Activated CD4-positive, alpha-beta T cell treated with anti-CD3 and anti-CD28 coated beads for 1 hour (primary cell): Measurements from ENCODE around the gene CASS4.
"Not testable (repeated sequence)": the region's sequence is repeated elsewhere in the genome, so short reads cannot be mapped to it uniquely, and the experiment has no call there.

Source experiments
- DNase-seq: peaks from one replicate; pipeline ENCODE4 v3.0.0-alpha.2; 2020

The CASS4 gene, protein sequence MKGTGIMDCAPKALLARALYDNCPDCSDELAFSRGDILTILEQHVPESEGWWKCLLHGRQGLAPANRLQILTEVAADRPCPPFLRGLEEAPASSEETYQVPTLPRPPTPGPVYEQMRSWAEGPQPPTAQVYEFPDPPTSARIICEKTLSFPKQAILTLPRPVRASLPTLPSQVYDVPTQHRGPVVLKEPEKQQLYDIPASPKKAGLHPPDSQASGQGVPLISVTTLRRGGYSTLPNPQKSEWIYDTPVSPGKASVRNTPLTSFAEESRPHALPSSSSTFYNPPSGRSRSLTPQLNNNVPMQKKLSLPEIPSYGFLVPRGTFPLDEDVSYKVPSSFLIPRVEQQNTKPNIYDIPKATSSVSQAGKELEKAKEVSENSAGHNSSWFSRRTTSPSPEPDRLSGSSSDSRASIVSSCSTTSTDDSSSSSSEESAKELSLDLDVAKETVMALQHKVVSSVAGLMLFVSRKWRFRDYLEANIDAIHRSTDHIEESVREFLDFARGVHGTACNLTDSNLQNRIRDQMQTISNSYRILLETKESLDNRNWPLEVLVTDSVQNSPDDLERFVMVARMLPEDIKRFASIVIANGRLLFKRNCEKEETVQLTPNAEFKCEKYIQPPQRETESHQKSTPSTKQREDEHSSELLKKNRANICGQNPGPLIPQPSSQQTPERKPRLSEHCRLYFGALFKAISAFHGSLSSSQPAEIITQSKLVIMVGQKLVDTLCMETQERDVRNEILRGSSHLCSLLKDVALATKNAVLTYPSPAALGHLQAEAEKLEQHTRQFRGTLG

DNA sequence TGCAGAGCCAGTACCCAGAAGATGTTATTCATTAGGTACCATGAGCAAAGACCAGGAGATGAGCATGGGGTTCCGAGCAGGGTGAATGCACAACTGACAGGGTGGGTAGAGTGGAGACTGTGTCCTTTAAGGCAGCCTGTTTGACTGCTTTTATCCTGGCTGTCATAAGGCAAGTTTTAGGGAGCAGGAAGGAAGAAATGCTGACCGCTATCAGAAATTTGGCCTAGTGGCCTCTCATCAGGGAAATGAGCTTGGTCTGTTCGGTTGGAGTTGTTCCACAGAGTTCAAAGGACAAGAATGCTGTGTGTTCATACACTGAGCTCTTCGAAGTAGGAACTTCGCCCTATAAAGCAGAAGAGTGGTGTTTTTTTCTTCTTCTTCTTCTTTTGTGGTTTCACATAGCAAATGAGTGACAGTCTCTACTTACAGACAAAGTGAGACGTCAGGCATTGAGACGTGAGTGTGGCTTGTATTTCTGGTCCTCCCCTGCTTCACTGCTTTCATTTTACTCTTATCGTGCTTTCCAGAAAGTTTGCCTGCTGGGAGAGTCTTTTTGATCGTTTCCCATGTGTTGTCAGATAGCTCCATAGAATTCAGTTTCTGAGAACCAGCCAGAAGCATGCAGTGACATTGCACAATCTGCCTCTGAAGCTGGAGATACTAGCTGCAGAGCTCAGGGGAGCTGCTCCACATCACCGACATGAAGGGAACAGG is at the start of gene CASS4:
CASS4 (plus strand) TSS at position 502 of the 714 bp plus-strand sequence; CDS start at position 701, 199 bp downstream.
- DNase-seq = no peak

DNA sequence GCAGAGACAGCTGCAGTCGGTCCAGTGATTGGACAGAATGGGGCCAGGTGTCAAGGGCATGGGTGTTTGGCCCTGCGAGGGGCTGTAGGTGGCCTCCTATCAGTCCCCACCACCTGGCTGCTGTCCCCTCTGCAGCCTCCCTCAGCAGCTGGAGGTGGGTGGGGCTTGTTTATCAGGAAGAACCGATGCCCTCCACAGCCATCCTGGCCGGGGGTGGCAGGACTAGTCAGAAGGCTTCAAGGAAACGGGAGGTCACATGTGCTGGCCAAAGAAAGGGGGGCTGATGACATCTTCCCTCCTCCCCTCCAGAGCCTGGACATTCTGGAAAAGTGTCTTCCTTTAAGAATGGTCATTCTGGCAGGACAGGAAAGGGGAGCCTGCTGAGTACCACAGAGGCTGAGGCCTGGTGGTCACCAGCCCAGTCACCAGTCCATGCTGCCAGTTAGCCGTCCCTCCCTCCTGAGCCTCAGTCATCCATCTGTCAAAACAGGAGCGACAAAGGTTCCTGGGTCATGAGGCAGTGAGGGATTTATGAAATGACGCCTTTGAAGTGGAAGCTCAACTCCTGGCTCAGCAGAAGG is 49.1 kb upstream of the CASS4 start:
- DNase-seq = no peak

DNA sequence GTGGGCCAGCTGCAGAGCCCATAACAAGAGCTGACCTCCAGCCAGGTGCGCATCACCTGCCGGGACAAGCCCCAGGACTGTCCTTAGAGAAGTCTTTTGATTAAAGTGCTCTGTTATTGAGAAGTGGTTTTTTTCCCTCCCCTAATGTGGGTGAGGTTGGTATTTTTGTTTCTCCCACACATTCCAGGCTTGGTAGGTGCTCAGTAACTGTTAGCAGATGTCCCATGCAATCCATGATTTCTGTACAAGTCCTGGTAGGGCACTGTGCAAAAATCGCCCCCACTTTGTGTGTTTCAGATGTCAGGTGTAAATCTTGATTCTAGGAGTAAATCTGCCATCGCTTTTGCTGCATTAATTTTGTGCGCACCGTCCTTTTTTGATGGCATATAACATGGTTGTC is 48.6 kb upstream of the CASS4 start:
- DNase-seq = no peak

DNA sequence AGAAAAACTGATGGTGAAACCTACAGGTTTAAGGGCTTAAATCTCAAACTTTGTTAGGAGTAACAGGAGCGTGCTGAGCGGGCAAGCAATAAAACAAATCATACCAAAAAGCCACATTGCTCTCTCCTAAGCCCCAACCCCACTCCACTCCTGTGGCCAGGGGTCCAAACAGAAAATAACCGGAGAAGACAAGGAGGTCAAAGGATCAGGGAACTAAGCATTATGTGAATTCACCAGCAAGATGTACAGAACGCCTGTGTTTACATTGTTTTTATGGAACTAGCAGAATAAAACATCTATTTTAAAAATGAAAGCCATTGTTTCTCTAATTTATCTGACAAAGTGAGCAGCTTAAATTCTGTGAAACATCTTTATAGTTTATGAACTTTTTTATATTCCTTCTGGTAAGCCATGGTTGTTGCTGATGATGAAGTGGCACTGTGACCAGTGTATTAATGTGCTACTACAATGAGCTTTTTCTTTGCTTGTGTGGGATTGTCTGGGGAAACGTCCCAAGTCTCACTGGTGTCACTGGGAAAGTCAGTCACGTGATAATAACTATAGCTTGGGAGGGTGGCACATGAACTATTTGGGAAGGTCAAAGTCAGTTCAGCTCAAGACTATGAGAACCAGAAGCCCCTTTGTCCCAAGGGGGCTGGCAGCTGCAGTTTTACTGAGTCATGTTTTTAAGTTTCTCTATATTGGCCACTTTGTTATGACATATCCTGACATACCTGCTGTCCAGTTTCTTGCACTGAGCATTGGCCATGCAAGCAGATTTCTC is 43.5 kb upstream of the CASS4 start:
- no peak for DNase-seq

DNA sequence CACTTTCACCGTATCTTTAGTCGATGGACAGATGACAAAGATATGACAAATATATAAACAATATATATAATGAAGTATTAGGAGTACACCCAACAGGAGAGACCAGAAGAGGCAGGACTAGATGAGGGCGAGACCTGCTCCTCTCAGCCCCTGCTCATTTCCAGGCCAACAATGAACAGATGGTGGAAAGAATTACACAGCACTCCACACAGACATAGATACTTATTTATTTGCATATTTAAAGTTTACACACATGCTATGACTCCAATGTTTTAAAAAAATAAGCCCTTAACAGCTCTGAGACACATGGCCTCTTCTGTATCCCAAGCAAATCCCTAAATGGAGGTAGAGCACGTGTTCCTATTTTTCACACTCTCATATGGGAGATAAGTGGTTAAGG is 42.9 kb upstream of the CASS4 start:
- DNase-seq = no peak

DNA sequence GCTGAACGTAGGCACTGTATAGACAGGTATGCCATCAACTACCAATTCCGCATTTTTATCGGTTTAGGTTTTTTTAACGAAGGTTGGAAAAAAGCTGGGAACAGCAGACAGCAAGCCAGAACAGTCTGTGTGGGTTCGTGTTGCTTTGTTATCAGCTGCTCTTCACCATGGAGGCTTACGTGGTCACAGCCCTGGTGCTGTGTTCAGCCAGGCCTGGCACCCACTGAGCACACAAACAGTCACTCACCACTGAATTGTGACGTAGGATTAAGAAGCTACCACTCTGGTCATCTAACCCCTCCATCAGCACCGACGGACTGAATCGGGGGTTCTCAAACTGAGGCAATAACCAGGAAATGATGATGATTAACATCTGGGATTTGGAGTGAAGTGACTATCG is 40.1 kb upstream of the CASS4 start:
- DNase-seq = no peak

DNA sequence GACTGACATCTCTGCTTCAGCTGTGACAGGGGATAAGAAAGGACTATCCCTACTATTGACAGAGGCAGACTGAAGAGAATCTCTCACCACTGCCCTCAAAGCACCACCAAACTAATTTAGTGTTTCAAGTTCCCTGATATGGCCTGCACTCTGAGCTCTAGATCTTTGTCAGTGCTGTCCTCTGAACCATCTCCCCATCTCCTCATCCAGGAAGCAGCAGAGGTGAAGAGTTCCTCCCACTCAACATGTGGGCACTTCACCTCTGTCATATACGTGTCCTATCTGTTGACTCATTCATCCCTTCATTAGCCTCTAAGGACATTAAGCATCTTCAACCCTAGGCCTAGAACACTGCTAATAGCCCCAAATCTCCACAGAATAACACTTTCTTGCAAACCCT is 39.2 kb upstream of the CASS4 start:
- DNase-seq = no peak

DNA sequence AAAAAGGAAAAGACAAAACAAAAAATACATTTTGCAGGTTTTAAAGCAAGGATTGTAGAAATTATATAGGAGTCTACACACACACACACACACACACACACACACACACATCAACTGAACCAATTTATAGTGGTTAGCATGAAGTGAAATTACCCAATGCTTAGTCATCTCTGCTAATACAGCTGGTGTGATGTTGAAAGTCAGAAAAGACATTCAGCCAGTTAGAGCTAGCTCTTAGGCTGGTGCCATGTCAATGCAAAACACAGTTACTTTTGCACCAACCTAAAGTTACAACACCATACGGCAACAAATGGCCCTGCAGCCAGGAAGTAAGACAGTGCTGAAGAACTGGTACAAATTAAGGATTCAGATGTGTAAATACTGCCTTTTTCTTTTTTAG is 38.1 kb upstream of the CASS4 start:
- no peak for DNase-seq

DNA sequence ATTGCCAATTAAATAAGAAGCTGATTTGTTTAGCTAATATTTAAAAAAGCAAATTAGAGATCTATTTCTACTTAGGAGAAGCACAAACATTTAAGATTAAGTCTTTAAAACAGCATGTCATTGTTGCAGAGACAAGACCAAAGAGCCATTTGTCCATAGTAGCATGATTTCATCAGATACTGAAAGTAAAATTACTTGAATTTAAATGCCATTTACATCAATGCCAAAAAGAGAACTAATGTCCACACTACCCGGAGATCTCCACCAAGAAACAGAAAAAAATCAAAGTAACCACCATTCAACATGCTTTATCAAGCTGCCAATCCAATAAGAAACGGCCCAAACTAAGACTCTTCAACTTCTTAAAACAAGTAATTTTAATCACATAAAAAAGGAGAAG is 35.7 kb upstream of the CASS4 start:
- no peak for DNase-seq

DNA sequence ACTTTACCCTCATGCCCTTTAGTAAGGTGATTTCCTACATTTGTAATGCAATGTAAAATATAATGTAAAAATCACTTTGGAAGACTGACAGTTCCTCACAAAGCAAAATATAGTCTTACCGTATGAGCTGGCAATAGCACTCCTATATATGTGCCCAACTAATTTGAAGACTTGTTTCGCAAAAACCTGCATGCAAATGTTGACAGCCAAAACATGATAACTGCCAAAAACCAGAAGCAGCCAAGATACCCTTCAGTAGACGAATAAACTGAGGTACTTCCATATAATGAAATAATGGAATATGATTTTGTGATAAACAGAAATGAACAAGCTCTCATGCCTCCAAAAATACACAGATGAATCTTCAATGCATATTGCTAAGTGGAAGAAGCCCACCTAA is 33.7 kb upstream of the CASS4 start:
- DNase-seq = no peak

DNA sequence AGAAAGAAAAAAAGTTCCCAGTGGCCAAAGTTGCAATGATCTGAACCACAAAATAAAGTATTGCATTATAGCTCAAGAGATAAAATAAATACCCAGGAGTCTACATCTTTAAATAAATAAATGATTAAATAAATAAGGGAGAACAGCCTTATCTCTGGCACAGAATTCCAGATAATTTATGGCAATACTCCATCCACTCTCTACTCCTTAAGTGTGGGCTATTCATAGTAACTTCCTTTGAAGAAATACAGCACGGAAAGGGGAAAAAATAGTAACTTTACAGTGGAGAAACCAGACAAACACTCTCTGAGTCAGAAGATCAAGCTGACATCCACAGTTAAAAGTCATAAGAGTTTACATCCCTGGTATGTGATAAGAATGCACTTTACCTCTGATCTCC is 31.7 kb upstream of the CASS4 start:
- DNase-seq = no peak

DNA sequence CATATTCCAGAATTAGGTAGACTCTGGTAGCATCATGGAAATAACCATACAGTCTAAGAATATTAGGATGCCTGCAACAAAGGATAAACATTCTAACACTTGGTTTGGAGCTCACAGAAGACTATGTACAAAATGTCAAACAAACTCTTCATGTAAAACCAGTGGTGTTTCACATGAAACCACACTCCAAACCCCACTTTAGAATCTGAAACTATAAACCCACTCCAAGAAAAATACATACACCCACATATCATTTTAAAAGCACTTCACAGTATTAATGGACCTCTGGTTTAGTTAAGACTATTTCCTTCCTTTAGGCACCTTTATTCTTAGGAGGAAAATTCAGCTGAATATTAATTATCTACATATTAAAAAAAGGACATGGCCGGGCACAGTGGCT is 30.6 kb upstream of the CASS4 start:
- no peak for DNase-seq

DNA sequence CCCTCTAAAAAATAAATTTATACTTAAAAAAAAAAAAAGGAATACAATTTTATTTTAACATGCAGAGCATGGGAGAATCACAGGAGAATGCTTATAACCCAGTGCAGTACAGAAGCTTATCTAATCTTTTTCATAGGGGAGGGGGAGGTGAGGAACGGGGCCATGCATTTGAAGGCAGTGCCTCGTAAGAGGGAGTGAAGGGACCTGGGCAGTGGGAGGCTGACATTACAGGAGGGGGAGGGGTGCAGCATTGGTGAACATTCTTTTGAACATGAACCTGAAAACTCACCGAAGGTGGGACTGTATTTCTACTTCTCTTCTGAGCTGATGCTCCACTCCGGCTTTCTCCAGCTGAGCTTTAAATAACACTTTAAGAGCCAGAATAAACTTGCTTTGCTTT is 29.4 kb upstream of the CASS4 start:
- DNase-seq = no peak

DNA sequence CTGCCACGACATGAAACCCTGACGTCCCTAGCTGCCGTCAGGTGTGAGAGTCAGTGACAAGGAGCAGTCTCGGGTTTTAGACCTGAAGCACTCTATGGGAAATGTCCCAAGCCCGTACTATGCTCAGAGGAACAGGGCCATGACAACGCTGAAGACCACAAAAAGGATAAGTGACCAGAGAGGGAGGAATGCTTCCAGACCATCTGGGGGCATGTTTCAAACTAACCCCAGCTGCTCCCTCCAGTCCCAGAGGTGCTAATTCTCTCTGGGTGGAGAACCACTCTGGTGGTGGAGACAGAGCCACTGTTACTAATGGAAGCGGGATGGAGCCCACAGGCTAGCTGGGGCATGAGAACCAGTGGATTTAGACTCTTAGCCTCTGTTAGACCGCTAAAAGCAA is 28.7 kb upstream of the CASS4 start:
- DNase-seq = no peak

DNA sequence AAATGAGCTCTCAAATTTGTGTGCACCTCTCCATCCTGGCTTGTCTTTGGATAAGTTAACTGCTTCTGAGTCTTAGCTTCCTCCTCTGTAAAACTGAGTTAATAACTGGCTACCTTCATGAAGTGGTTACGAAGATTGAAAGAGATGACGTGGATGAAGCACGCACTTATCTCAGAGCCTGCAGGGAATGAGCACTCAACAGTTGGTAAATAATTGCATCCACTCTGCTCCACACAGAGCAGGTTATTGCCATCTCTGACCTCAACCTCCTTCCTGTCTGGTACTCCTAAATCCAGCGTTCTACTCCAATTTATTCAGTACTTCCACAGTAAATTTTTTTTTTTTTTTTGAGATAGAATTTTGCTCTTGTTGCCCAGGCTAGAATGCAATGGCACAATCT is 26.9 kb upstream of the CASS4 start:
- DNase-seq = no peak

DNA sequence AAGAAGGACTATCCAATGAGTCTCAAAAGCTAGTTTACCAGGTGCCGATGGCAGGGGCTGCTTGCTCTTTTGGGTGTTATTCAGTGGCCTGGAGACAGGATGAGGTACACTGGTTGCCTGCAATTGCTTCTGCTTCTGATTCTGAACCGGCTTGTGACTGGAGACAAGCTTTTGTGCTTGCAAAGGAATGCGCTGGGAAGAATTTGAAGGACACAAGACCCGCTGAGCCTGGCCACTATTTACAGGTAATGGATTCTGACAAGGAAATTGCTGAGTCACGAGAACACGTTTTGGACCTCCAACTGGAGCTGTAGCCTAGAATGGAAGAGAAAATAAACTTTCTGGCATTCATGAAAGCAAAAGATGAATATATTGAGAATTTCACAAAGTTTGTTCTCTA is 25.8 kb upstream of the CASS4 start:
- no peak for DNase-seq

DNA sequence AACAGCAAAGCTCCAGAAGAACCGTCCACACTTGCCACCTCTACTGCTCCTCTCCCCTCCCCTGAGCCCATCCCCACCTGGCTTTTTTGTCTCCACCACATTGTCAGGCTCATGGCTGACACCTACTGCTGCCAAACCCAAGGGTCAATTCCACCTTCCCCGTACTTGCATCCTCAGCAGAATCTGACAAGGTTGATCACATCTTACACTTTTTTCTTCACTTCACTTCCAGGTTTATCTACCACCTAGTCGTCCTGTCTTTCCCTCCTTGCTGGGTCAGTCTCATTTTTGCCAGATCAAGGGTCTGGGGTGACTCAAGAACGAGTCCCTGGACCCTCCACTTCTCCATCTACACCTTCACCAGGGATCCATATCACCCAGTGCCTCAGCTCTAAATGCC is 23.2 kb upstream of the CASS4 start:
- no peak for DNase-seq

DNA sequence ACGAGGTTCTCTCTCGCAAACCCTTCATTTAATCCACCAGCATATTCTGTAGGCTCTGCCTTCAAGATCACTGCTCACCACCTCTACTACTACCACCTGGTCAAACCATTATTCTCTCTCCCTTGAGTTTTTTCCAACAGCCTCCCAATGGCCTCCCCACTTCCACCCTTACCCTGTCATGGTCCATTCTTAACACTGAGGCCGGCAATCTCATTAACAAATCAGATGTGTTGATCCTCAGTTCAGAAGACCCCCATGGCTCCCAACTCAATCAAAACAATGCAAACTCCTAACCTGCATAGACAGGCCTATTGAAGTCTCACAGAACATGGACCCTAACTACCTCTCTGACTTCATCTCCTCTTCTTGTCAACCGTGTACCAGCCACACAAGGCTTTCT is 22.3 kb upstream of the CASS4 start:
- no peak for DNase-seq

DNA sequence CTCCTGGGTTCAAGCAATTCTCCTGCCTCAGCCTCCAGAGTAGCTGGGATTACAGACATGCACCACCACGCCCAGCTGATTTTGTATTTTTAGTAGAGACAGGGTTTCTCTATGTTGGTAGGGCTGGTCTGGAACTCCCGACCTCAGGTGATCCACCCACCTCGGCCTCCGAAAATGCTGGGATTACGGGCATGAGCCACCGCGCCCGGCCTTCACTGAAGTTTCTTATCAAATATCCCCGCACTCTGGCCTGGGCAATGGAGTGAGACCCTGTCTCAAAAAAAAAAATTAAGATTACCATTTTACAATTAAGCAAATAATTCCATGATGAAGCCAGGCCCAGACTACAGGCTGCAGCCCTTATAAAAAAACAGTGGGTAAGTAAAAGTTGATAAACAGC is 21.7 kb upstream of the CASS4 start:
- not testable (repeated sequence) for DNase-seq

DNA sequence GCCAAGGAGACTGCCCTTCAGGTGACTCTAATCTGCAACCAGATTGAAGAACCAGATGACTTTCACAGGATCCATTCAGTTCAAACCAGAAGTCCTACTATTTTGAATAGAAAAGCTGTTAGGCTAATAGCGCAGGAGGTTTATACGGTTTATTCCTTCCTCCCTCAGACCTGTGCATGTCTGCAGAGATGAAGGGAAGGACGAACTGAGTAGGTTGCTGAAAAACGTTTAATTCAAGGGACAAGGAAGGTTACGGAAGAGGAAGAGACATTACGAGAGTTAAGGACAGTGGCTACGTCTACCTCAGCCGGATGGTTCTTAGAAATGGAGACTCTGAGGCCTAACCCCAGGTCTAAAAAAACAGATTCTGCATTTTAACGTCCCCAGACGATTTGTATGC is 21.0 kb upstream of the CASS4 start:
- DNase-seq = no peak

DNA sequence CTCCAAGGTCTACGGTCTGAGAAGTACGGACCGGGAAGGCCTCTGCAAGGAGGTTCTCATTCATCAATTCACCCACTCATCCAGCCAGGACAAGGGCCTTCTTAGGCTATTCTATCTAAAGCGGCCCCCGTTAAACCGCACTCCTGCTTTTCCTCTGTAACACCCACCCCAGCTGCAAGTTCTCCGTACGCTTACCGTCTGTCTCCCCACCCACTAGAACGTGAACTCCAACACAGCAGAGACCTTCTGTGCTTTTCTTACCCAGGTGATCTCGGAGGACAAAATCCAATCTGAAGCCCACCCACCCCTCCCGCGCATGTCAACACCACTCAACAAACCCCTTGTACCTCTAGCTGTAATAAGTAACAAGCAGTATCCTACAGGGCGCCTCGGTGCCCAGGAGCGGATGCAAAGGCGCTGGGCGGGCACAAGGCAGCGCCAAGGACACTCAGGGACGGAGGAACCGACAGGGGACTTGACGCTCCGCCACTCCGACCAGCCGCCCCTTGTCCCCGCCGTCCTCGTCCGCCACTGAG is 20.4 kb upstream of the CASS4 start:
- DNase-seq = no peak

DNA sequence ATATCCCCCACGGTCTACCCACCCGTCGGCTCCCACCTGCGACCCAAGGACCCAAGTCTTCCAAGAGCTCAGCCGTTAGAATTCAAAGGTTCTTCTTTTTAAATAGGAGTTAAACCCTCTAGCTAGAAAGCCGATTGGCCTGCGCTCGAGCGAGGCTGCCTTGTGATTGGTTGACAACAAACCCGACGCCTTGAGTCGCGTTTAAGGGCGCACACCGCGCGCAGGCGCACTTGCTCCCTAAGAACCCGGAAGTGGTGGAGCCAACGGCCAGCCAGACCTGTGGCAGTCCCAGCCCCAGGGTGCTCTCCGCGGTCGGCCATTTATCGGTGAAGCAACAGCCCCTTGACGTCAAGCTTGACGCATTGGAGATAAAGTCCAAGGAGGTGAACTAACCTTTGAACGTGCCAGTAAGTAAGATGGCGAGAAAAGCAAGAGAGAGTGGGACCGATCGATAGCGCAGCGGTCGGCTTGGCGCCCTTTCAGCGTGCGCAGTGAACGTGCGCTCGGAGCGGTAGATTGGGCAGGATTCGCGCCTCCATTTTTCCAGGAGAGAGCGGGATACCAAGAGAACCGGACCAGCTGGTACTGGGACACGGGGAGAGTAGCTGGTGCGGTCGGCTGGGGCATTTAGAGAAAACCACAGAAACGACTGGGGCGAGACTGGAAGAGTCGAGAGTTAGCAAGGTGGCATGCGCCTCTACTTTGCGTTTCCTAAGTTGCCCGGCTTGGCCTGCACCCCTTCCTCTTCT is 19.8 kb upstream of the CASS4 start, which contains the start of the genes AURKA and CSTF1:
AURKA (minus strand) TSS at position 84 of the 749 bp plus-strand sequence. CDS start 4,018 bp downstream, outside the sequence.
CSTF1 (plus strand) TSS at position 514 of the 749 bp plus-strand sequence. CDS start 2,908 bp downstream, outside the sequence.
- peak; percentile 99 for DNase-seq
